ENCODE results near the gene FABP1.

GRCh38 chr2:88133875-88134274 is 6.0 kb upstream of the FABP1 start:
- TF ChIP-seq, protein P1, sequence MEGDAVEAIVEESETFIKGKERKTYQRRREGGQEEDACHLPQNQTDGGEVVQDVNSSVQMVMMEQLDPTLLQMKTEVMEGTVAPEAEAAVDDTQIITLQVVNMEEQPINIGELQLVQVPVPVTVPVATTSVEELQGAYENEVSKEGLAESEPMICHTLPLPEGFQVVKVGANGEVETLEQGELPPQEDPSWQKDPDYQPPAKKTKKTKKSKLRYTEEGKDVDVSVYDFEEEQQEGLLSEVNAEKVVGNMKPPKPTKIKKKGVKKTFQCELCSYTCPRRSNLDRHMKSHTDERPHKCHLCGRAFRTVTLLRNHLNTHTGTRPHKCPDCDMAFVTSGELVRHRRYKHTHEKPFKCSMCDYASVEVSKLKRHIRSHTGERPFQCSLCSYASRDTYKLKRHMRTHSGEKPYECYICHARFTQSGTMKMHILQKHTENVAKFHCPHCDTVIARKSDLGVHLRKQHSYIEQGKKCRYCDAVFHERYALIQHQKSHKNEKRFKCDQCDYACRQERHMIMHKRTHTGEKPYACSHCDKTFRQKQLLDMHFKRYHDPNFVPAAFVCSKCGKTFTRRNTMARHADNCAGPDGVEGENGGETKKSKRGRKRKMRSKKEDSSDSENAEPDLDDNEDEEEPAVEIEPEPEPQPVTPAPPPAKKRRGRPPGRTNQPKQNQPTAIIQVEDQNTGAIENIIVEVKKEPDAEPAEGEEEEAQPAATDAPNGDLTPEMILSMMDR (IDR thresholded peaks at IDR 0.05), result no peak
- no peak for TF ChIP-seq POLR2AphosphoS5 (IDR thresholded peaks at IDR 0.05)
- TF ChIP-seq POLR2A (IDR thresholded peaks at IDR 0.05), result no peak
- TF ChIP-seq EP300 (IDR thresholded peaks at IDR 0.05), result no peak

Measured in upper lobe of left lung (tissue), 4 donors.